Smooth muscle cell of the brain vasculature (primary cell): ENCODE measurements around the gene DNASE1.

ENCODE experiments used
- DNase-seq: peaks from one replicate; pipeline ENCODE4 v3.0.0-alpha.2; 2012; ENCODE audit warnings: low read depth, low spot score

DNASE1 gene

GRCh38 chr16:3696425-3697218, 42.1 kb downstream of the DNASE1 start:
- DNase-seq, result no peak

- DNase-seq, result no peak
These were observed 44.5 kb downstream of the DNASE1 start for GRCh38 chr16:3698941-3699340.

GRCh38 chr16:3701531-3701930, 47.0 kb downstream of the DNASE1 start:
- no peak for DNase-seq

GRCh38 chr16:3702082-3702481, 47.6 kb downstream of the DNASE1 start:
- DNase-seq, result no peak

- no peak for DNase-seq
These were observed 51.9 kb downstream of the DNASE1 start for GRCh38 chr16:3706253-3707012.
